Upper lobe of left lung (tissue), 4 donors: ENCODE data around the gene PLPP1.

Experiments used
- EP300 ChIP-seq, 4 donors: sonication (generic); formaldehyde crosslinking; IDR thresholded peaks; one replicate each; pipeline ENCODE4 v1.5.1; 2017; ENCODE audit warnings: antibody characterized with exemption in 4 of 4, control low read depth in 2 of 4
- POLR2A ChIP-seq, 4 donors: fragments of 450-650 bp; IDR thresholded peaks; one replicate each; pipeline ENCODE4 v1.5.1; 2016 to 2017; ENCODE audit warnings: antibody characterized with exemption in 4 of 4, mild to moderate bottlenecking in 2 of 4
- POLR2AphosphoS5 ChIP-seq, 2 donors: sonication (generic); formaldehyde crosslinking; IDR thresholded peaks; one replicate each; pipeline ENCODE4 v1.5.1; 2017; ENCODE audit warnings: antibody characterized with exemption in 2 of 2
- TF ChIP-seq, protein P1 (sequence below), 6 experiments: fragments of 450-650 bp in 4 of 6; fragments of 200-600 bp in 2 of 6; sonication (generic) in 2 of 6; IDR thresholded peaks; one replicate each; pipeline ENCODE4 v1.5.1; 2016 to 2019; ENCODE audit warnings: antibody characterized with exemption in 6 of 6

DNA sequence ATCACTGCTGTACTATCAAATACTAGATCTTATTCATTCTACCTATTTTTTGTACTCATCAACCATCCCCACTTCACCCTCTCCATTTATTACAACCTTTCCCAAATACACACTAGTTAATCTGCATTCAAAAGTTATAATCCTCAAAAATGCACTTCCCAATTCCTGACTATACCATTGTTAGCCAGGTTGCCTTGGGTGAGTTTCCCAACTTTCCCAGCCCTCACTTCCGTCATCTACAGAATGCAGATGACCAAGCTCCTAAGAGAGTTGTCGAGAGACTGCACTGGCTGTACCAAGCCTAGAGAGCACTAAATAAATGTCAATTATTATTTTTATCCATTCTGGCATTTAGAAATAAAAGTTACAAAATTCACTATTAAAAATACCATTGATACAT is 11.5 kb downstream of the PLPP1 start:
- TF ChIP-seq, protein P1, sequence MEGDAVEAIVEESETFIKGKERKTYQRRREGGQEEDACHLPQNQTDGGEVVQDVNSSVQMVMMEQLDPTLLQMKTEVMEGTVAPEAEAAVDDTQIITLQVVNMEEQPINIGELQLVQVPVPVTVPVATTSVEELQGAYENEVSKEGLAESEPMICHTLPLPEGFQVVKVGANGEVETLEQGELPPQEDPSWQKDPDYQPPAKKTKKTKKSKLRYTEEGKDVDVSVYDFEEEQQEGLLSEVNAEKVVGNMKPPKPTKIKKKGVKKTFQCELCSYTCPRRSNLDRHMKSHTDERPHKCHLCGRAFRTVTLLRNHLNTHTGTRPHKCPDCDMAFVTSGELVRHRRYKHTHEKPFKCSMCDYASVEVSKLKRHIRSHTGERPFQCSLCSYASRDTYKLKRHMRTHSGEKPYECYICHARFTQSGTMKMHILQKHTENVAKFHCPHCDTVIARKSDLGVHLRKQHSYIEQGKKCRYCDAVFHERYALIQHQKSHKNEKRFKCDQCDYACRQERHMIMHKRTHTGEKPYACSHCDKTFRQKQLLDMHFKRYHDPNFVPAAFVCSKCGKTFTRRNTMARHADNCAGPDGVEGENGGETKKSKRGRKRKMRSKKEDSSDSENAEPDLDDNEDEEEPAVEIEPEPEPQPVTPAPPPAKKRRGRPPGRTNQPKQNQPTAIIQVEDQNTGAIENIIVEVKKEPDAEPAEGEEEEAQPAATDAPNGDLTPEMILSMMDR (IDR thresholded peaks at IDR 0.05): no peak
- TF ChIP-seq POLR2A (IDR thresholded peaks at IDR 0.05) (no peak), EP300 (IDR thresholded peaks at IDR 0.05) (no peak), POLR2AphosphoS5 (IDR thresholded peaks at IDR 0.05) (no peak)
